ENCODE results near the gene NMS. TPM values are rescaled to one million over a fixed set of nuclear protein-coding genes. Genes with fewer than 3 reads are reported as not detected.

The NMS gene
- total RNA-seq, 2 donors from 2014 or later = not detected

GRCh38 chr2:100494712-100495111 is 24.4 kb downstream of the NMS start:
- 70% methylated on average over 6 of the region's 6 CpGs for WGBS
- TF ChIP-seq CTCF (IDR thresholded peaks at IDR 0.05) = no peak
- no peaks in the 10 kb centered on the region for H3K4me1 ChIP-seq (replicated peaks)
- no peak overlapping the region for H3K27ac ChIP-seq
- intact Hi-C loops (cut with DNase I) = no loop called here
- DNase-seq (ENCODE audit: low spot score) = no peak
- no peaks in the 10 kb centered on the region for H3K36me3 ChIP-seq
- H3K27me3 ChIP-seq (replicated peaks; ENCODE audit: insufficient read depth) = no peaks in the 10 kb centered on the region
- H3K9me3 ChIP-seq = no peaks in the 10 kb centered on the region
- H3K4me3 ChIP-seq = no peak overlapping the region

- H3K9me3 ChIP-seq = no peaks in the 10 kb centered on the region
- TF ChIP-seq POLR2A (IDR thresholded peaks at IDR 0.05) (no peak), CTCF (IDR thresholded peaks at IDR 0.05) (no peak), POLR2AphosphoS5 (IDR thresholded peaks at IDR 0.05) (no peak)
- intact Hi-C loops (cut with DNase I) = no loop called here
- no peaks in the 10 kb centered on the region for H3K4me1 ChIP-seq (replicated peaks)
- no peaks in the 10 kb centered on the region for H3K27me3 ChIP-seq (replicated peaks; ENCODE audit: insufficient read depth)
- no peaks in the 10 kb centered on the region for H3K36me3 ChIP-seq
- H3K27ac ChIP-seq = no peak overlapping the region
- DNase-seq (ENCODE audit: low spot score) = no peak
- WGBS = 83% methylated on average over 2 of the region's 2 CpGs
- H3K4me3 ChIP-seq = no peak overlapping the region
These were observed 32.5 kb downstream of the NMS start for GRCh38 chr2:100502782-100503181.

GRCh38 chr2:100504542-100504941 is 34.3 kb downstream of the NMS start:
- H3K27me3 ChIP-seq (replicated peaks; ENCODE audit: insufficient read depth) = no peaks in the 10 kb centered on the region
- intact Hi-C loops (cut with DNase I) = no loop called here
- no peak overlapping the region for H3K27ac ChIP-seq
- H3K9me3 ChIP-seq = no peaks in the 10 kb centered on the region
- no peak overlapping the region for H3K4me3 ChIP-seq
- no peak for DNase-seq (ENCODE audit: low spot score)
- TF ChIP-seq CTCF (IDR thresholded peaks at IDR 0.05) = no peak
- TF ChIP-seq POLR2AphosphoS5 (IDR thresholded peaks at IDR 0.05) = no peak
- no peaks in the 10 kb centered on the region for H3K4me1 ChIP-seq (replicated peaks)
- H3K36me3 ChIP-seq = no peaks in the 10 kb centered on the region

GRCh38 chr2:100509066-100509465 is 38.8 kb downstream of the NMS start:
- TF ChIP-seq POLR2AphosphoS5 (IDR thresholded peaks at IDR 0.05) (no peak), CTCF (IDR thresholded peaks at IDR 0.05) (no peak), POLR2A (IDR thresholded peaks at IDR 0.05) (no peak)
- H3K4me1 ChIP-seq (replicated peaks) = no peaks in the 10 kb centered on the region
- no peak for DNase-seq (ENCODE audit: low spot score)
- no peaks in the 10 kb centered on the region for H3K9me3 ChIP-seq
- 93% methylated on average over 7 of the region's 7 CpGs for WGBS
- intact Hi-C loops (cut with DNase I) = no loop called here
- H3K27ac ChIP-seq = no peak overlapping the region
- H3K27me3 ChIP-seq (replicated peaks; ENCODE audit: insufficient read depth) = no peaks in the 10 kb centered on the region
- H3K36me3 ChIP-seq = no peaks in the 10 kb centered on the region
- no peak overlapping the region for H3K4me3 ChIP-seq

- no peak overlapping the region for H3K4me3 ChIP-seq
- no peaks in the 10 kb centered on the region for H3K36me3 ChIP-seq
- DNase-seq (ENCODE audit: low spot score) = no peak
- TF ChIP-seq POLR2A (IDR thresholded peaks at IDR 0.05) (no peak), POLR2AphosphoS5 (IDR thresholded peaks at IDR 0.05) (no peak), CTCF (IDR thresholded peaks at IDR 0.05) (no peak)
- intact Hi-C loops (cut with DNase I) = no loop called here
- WGBS = 68% methylated on average over 4 of the region's 4 CpGs
- no peaks in the 10 kb centered on the region for H3K27me3 ChIP-seq (replicated peaks; ENCODE audit: insufficient read depth)
- no peaks in the 10 kb centered on the region for H3K4me1 ChIP-seq (replicated peaks)
- no peak overlapping the region for H3K27ac ChIP-seq
- H3K9me3 ChIP-seq = no peaks in the 10 kb centered on the region
These were observed 43.4 kb downstream of the NMS start for GRCh38 chr2:100513650-100514049.

Data from prostate gland (tissue), 2 donors.